IPS-20b (cell line): ENCODE data around the gene CTSZ.
"Not testable (repeated sequence)": the region's sequence is repeated elsewhere in the genome, so short reads cannot be mapped to it uniquely, and the experiment has no call there.

ENCODE experiments used
- H3K27ac ChIP-seq: one replicate; pipeline ENCODE4 v1.5.1; 2013; ENCODE audit warnings: low read length
- H3K27me3 ChIP-seq: 2 replicates; pipeline ENCODE4 v1.6.1; 2013; ENCODE audit warnings: mild to moderate bottlenecking, low read length, inconsistent platforms; ENCODE audit not compliant: insufficient read depth
- H3K36me3 ChIP-seq: 2 replicates; pipeline ENCODE4 v1.6.1; 2013; ENCODE audit warnings: low read depth, mild to moderate bottlenecking, inconsistent platforms, low read length, moderate library complexity; ENCODE audit not compliant: insufficient read depth
- H3K4me1 ChIP-seq: 2 replicates; pipeline ENCODE4 v1.6.1; 2013; ENCODE audit warnings: mild to moderate bottlenecking, control low read depth, inconsistent platforms, low read length, moderate library complexity; ENCODE audit not compliant: insufficient read depth
- H3K4me3 ChIP-seq: 2 replicates; pipeline ENCODE4 v1.5.1; 2013; ENCODE audit warnings: mild to moderate bottlenecking, low read length, inconsistent platforms
- H3K9ac ChIP-seq: 2 replicates; pipeline ENCODE4 v1.6.1; 2013; ENCODE audit warnings: low read depth, mild to moderate bottlenecking, inconsistent platforms, low read length, moderate library complexity
- H3K9me3 ChIP-seq: 2 replicates; pipeline ENCODE4 v1.6.1; 2013; ENCODE audit warnings: mild to moderate bottlenecking, low read depth, low read length, inconsistent platforms; ENCODE audit not compliant: insufficient read depth

Gene CTSZ

DNA sequence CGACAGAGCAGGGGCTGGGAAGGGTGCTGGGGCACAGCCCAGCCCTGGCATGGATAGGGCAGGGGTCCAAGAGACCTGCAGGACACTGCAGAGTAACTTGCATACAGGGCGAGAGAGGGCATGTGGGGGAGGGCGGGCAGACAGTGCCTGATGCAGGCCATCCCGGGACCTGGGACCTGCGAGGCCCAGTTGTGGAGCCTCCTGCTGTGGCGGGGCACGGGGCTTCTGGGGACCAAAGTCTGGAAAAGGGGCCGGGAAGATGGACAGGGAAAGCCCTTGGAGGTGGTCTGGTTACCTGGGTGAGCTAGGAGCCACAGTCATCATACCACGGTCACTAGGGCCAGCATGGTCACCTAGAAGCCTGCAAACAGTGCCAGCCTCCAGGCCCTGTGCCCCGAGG, 11.8 kb upstream of the CTSZ start:
- Histone ChIP-seq H3K4me1 (no peaks in the 10 kb centered on the region), H3K36me3 (peaks cover 13% of the 10 kb centered on the region; the same call in 1 of the 2 replicates), H3K27ac (no peak overlapping the region), H3K9ac (no peak overlapping the region), H3K9me3 (no peaks in the 10 kb centered on the region), H3K4me3 (no peak overlapping the region), H3K27me3 (peaks cover 5% of the 10 kb centered on the region; the same call in 1 of the 2 replicates)

DNA sequence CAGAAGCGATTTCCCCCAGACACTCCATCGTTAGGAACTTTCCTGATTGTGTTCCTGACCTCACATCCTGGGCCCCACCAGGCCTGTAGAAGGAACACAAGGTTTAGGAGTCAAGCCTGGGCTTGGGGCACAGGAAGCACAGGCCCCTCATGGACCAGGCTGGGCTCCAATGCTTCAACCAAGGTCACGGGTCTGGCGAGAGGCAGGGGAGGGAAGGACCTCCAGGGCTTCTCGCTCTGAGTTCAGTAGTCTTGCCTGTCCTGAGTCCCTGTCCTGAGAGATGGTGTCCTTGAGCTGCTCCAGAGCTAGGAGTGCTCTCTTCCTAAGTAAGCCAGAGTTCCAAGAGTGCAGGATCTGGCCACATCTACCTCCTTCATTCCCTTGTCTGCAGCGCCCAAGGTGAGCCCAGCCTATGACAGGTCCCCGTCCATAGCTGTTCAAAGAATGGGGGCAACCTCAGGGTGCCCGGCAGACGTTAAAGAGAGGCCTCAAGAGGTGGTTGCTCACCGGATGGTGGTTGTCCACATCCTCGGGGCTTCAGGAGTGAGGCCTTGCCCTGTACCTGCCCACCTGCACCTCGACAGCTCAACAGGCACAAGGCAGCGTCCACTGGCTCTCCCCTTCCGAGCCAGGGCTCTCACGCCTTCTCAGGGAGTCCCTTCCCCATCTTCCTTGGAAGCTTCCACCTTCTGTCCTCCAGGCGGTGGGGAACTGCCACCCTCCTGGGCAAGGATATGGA, 10.6 kb upstream of the CTSZ start:
- Histone ChIP-seq H3K4me3 (no peak overlapping the region), H3K27me3 (peaks cover 10% of the 10 kb centered on the region; the same call in 1 of the 2 replicates), H3K4me1 (no peaks in the 10 kb centered on the region), H3K27ac (no peak overlapping the region), H3K9ac (no peak overlapping the region), H3K9me3 (no peaks in the 10 kb centered on the region), H3K36me3 (peaks cover 3% of the 10 kb centered on the region; the same call in 1 of the 2 replicates)

DNA sequence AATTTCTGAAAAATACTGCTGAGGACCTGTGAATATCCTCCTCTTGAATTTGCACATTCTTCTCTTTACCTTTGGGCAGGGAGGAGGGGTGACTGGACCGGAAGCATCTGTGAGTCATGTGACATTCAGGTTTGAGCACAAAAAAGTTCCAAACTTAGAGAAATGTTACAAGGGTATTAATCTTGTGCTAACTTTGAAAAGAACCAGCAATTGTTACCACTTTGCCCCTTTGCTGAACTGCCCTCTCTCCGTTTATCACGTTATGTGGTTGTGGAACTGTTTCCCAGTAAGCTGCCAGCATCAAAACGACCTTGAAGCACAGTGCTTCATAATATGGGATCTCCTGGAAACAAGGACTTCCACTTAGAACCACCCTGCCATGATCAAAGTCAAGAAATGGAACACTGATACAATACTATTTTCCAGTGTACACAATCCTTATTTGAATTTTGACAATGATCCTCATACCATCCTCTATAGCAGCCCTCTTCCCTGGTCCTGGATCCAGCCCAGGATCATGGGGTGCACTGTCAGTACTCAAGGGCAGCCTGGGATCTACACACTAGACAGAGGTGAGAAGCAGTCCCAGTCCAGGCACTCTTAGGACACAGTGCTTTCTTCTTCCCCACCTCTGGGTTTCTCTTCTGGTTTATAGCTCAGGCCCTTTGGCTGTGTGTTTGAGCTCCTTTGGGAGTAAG, 9.9 kb upstream of the CTSZ start:
- Histone ChIP-seq H3K4me3 (no peak overlapping the region), H3K27ac (no peak overlapping the region), H3K9ac (no peak overlapping the region), H3K9me3 (no peaks in the 10 kb centered on the region), H3K4me1 (no peaks in the 10 kb centered on the region), H3K27me3 (peaks cover 11% of the 10 kb centered on the region; the same call in 1 of the 2 replicates), H3K36me3 (no peaks in the 10 kb centered on the region)

DNA sequence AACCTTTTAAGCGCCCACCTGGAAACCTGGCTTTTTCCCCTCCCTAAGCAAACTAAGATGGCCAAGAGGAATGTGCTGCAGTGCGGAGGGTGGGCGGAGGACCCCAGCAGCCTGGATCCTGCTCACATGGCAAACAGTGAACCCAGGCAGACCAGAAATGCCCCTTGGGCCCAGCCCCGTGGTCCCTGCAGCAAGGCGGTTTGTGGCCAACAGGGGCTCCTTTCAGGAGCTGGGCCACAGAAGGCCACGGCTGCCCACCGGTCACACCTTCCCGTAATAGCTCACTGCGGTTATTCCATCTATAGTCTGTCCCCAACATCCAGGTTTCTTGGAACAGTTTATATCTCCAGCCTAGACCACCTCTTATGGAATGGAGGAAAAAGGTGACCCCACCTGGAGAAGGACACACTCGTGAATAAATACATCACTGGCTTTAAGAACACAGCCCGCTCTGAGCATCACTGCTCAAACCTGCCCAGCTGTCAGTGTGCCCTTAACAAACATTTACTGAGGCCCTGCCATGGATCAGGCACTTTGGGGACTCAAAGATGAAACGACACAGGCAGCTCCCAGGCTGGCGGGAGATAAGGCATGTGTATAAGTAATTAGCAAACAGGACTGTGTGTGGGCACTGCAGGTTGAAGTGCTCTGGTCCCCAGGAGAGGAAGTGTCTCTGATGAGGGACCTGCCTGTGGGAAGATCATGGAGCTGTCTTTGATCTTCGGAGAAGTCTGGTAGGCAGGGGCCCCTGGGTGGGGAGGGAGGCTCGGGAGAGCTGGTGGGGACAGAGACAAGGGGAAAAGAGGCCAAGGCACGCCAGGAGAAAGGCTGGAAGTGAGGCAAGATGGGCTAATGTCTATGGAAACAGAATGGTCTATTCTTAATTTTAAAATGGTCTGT, 9.0 kb upstream of the CTSZ start:
- Histone ChIP-seq H3K27me3 (peaks cover 11% of the 10 kb centered on the region; the same call in 1 of the 2 replicates), H3K4me1 (peaks cover 1% of the 10 kb centered on the region), H3K4me3 (no peak overlapping the region), H3K27ac (no peak overlapping the region), H3K9ac (no peak overlapping the region), H3K36me3 (no peaks in the 10 kb centered on the region), H3K9me3 (no peaks in the 10 kb centered on the region)

DNA sequence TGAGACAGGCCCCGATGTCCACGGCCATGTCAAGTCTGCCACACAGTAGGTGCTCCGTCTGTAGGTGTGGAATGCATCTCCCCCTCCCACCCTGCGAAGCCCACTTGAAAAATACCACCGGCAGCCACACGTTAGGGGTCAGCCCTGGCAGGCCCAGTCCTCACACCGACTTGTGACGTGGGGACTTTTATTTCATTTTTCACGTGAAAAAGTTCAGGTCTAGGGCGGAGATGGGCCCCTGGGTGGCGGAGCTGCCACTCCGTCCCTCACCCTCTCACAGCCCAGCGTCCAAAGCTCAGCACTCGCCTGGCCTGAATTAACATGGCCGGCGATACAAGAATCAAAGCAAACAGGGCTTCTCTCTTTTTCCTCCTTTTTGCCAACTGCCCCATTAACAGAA, 8.4 kb upstream of the CTSZ start:
- Histone ChIP-seq H3K9me3 (no peaks in the 10 kb centered on the region), H3K27ac (no peak overlapping the region), H3K27me3 (peaks cover 11% of the 10 kb centered on the region; the same call in 1 of the 2 replicates), H3K9ac (no peak overlapping the region), H3K4me3 (no peak overlapping the region), H3K4me1 (peaks cover 6% of the 10 kb centered on the region), H3K36me3 (no peaks in the 10 kb centered on the region)

DNA sequence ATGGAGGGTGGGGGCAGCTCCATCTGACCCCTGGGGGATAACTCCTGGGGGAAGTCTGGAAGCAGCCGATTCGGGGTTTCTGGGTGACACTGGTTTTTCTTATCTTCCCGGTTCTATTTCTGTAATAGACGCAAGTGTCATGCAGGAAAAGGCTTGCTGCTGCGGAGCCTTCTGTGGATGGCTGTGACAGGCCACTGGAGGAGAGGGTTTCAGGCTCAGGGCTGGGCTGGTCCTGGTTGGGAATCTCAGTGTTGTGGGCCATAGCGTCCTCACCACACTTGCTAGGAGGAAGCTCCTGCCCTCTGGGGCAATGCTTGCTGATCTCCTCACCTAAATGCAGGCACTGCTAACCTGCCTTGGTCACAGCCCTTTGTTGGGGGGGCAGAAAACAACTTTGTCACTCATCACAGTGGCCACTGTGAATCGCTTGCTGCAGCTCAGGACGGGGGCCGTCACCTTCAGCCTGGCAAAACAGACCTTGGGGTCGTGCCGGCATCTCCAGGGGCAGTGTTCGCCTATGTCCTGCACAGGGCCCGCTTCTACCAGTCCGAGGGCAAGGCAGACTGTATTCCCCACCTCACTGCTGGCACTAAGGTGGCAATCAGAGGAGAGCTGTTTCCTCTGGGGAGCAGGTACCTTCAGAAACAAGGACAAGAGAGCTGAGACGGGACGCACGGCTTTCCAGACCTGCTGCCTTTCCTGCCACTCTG, 7.8 kb upstream of the CTSZ start:
- Histone ChIP-seq H3K27me3 (peaks cover 11% of the 10 kb centered on the region; the same call in 1 of the 2 replicates), H3K9me3 (no peaks in the 10 kb centered on the region), H3K9ac (no peak overlapping the region), H3K4me1 (peaks cover 6% of the 10 kb centered on the region), H3K4me3 (no peak overlapping the region), H3K36me3 (no peaks in the 10 kb centered on the region), H3K27ac (no peak overlapping the region)

DNA sequence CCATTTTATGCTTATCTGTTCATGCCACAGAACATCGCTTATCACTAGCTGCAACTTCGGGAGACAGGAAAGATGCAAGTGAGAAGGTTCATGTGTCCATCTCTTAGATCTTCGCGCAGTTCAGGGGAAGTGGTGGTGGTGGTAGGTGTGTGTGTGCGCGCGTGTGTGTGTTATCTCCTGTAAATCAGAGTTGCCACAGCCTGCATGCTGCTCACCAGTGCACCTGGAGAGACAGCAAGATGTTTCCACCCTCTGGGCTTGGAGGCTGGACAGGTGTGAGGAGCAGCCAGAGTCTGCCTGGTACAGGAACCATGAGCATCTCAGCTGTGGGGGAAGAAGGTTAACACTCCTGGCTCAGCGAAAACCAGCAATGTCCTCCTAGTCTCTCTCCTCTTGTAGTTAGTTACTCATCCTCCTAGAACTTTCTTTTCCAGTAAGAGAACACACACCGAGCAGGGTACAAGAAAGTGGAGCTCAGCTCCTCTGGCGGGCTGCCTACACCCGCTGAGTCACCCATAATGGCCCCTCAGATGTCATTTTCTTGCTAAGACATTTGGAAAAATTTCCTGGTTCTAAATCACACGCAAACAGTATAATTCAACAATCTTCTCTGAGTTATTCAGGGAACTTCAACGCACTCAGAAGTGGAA, 7.0 kb upstream of the CTSZ start:
- no peak overlapping the region for H3K4me3 ChIP-seq
- no peaks in the 10 kb centered on the region for H3K9me3 ChIP-seq
- H3K9ac ChIP-seq = no peak overlapping the region
- H3K4me1 ChIP-seq = peaks cover 6% of the 10 kb centered on the region
- H3K27ac ChIP-seq = no peak overlapping the region
- no peaks in the 10 kb centered on the region for H3K36me3 ChIP-seq
- peaks cover 13% of the 10 kb centered on the region for H3K27me3 ChIP-seq

DNA sequence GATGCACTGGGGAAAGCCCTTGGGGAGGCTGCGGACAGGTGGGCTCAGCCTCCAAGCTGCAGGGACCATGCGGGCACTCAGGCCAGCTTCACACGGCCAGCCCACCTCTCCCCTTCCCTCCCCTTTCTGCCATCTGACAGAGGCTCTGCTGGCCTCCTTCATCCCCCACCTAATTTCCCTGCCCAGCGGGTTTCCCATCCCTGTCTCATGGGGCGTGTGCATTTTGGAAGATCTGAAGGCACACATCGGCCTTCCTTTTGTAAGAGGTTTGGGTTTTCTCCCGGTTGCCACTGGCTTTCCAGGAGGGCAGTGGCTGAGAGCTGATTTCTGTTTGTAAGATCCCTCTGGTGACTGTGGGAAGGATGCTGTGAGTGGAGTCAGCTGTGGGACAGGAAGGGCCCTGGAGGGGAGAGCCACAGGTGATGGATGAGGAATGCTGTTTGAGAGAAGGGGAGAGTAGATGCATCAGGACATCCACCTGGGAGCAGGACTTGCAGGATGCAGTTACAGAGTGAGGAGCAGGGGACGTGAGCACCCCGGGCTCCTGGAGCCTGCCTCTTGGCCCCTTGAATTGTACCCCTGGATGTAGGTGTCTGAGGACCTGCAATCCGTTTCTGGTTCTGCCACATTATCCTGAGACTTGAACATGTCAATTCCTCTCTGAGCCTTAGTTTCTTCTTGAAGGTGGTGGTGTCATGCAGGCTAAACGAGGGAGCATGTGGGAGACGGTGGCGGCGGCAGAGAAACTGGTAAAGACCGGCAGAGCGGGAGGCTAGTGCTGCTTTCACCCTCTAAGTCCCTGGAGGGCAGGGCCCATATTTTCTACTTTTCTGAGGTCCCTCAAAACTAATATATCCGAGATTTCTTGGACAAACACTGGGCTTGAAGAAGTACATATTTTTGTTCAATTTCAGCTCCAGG, 6.2 kb upstream of the CTSZ start:
- Histone ChIP-seq H3K27me3 (peaks cover 21% of the 10 kb centered on the region), H3K27ac (no peak overlapping the region), H3K9me3 (no peaks in the 10 kb centered on the region), H3K36me3 (no peaks in the 10 kb centered on the region), H3K9ac (no peak overlapping the region), H3K4me3 (no peak overlapping the region), H3K4me1 (peaks cover 6% of the 10 kb centered on the region)

DNA sequence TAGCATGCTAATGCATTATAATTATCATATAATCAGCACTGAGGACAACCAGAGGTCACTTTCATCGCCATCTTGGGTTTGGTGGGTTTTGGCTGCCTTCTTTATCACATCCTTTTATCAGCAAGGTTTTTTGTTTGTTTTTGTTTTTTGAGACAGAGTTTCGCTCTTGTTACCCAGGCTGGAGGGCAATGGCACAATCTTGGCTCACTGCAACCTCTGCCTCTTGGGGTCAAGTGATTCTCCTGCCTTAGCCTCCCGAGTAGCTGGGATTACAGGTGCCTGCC, 4.8 kb upstream of the CTSZ start:
- H3K27me3 ChIP-seq = peaks cover 32% of the 10 kb centered on the region
- not testable (repeated sequence) for H3K36me3 ChIP-seq, H3K4me3 ChIP-seq, H3K9me3 ChIP-seq, H3K9ac ChIP-seq, H3K4me1 ChIP-seq, H3K27ac ChIP-seq

DNA sequence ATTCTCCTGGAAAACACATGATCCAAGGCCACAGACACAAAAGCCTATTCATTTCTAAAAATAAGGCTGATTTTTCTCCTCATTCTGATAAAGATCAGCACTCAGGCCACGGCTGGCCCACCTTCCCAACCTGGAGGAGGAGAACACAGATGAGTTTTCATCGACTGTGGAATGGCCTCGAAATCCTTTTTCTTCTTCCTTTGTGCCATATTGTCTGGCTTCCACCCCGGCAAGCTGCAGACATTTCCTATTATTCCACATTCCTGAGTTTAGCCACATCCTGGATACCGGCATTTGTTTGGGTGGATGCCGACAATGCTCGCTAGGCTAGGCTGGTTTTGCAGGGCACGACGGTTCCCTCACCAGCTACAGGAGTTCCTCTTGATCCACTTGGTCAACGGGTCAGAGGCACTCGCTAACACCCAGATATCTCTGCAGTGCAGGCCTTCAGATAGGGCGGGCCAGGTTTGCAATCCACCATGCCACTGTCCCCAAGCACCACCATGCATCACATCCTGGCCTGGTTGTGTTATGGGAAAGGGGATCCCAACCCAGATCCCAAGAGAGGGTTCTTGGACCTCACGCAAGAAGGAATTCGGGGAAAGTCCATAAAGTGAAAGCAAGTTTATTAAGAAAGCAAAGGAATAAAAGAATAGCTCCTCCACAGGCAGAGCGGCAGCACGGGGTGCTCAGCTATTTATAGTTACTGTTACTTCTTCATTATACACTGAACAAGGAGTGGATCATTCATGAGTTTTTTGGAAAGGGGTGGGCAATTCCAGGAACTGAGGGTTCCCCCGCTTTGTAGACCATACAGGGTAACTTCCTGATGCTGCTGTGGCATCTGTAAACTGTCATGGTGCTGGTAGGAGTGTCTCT, 4.2 kb upstream of the CTSZ start:
- Histone ChIP-seq H3K36me3 (no peaks in the 10 kb centered on the region), H3K4me3 (no peak overlapping the region), H3K27ac (no peak overlapping the region), H3K9ac (no peak overlapping the region), H3K4me1 (peaks cover 6% of the 10 kb centered on the region), H3K9me3 (no peaks in the 10 kb centered on the region), H3K27me3 (peaks cover 36% of the 10 kb centered on the region)
